HG03139 (cell line): ENCODE results near the gene TAF8.
"Not testable (repeated sequence)": the region's sequence is repeated elsewhere in the genome, so short reads cannot be mapped to it uniquely, and the experiment has no call there.

Experiments
- ATAC-seq: cut with Tn5 transposase; IDR thresholded peaks from one replicate; pipeline ENCODE4 v1.9.1; 2021; ENCODE audit not compliant: unreplicated experiment

Gene TAF8

DNA sequence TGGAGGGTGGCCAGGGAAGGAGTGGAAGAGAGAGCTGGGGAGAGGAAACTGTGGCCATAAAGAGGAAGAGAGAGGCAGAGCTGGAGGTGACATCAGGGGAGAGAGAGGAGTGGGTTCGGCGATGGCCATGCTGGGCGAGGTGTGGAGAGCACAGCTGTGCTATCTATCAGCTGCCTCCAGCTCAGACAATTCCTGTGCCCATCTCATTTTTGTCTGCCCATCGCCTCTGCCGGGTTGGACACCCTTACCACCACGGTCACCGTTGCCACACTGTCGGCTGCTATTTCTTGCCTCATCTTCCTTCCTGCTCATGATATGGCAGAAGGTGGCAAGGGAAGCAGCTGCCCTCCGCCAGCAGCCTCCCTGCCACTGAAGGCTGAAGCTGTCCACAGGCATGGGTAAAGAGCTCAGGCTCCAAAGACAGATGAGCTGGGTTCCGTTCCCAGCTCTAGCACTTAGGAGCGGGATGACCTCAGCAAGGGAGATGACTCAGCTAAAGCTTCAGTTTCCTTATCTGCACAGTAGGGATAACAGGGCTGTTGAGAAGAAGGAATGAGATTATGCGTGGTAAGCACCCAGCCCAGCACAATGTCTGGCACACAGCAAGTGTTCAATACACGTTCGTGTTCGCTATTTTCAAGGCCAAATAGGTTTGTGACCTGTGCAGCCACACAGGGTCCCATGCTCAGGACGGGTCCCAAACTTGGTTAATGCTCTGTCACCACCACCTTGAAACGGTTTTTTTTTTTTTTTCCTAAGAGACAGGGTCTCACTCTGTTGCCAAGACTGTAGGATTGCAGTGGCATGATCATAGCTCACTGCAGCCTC is 21.9 kb upstream of the TAF8 start:
- no peak for ATAC-seq

DNA sequence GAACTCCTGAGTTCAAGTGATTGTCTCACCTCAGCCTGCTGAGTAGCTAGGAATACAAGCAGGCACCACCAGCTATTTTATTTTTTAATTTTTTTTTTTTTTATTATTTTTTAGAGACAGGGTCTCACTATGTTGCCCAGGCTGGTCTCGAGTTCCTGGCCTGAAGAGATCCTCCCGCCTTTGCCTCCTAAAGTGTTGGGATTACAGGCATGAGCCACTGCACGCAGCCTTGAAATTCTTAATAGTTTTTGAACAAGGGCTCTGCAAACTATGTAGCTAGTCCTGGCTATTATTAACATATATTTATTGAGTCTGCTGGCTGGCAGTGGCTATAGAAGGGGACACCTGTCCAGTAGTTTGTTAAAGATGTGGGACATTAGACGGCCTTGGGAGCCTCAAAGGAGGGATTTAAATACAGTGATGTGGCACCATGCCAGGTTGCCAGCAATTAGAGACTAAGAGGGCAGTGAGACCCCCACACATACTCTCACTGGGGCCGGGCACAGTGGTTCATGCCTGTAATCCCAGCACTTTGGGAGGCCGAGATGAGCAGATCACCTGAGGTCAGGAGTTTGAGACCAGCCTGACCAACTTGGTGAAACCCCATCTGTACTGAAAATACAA is 21.1 kb upstream of the TAF8 start:
- ATAC-seq = no peak

GRCh38 chr6:42029881-42030280 is 20.4 kb upstream of the TAF8 start:
- ATAC-seq = no peak

DNA sequence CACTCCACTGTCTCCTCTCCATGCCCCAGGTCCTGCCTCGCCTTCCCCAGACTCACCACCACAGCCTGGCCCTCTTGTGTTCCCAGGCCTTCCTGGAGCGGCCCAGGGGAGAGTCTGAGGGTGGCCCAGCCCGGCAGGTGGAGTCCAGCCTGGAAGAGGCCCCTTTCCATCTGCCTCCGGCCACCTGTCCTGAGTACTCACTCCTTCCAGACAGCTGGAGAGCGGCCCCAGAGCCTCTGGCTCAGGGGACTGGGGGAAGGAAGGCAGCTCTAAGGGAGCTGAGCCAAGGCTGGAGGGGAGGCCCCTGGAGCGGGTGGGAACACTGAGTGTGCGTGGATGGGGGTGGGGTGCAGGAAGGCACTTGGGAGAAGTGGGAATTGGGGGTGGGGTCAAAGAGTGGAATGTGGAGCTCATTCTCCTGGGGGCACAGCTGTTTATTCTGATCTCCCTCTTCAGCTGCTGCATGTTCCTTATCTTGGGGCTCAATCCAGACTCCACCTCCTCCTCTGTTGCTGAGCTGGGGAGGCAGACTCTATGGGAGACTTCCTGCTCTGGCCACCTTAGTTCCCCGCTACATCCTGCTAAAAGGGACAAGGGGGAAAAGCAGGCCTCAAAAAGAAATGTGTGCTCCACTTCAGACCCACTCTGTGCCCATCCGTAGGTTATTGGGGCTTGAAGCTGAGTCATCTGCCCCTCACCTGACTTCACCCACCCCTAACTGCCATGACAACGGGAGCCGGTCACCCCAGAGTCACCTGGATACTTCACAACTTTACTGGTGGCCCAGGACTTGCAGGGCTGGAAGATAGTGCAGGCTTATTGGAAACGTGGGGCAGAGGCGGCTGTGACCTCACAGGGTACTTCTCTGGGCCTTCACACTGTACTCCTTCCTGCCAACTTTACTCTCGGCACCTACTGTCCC is 19.5 kb upstream of the TAF8 start:
- ATAC-seq = no peak

- no peak for ATAC-seq
Measured at GRCh38 chr6:42032366-42032765, 18.0 kb upstream of the TAF8 start.

- ATAC-seq = not testable (repeated sequence)
Measured at GRCh38 chr6:42037669-42038068, 12.7 kb upstream of the TAF8 start.

- no peak for ATAC-seq
Measured at GRCh38 chr6:42038163-42038562, 12.2 kb upstream of the TAF8 start.

DNA sequence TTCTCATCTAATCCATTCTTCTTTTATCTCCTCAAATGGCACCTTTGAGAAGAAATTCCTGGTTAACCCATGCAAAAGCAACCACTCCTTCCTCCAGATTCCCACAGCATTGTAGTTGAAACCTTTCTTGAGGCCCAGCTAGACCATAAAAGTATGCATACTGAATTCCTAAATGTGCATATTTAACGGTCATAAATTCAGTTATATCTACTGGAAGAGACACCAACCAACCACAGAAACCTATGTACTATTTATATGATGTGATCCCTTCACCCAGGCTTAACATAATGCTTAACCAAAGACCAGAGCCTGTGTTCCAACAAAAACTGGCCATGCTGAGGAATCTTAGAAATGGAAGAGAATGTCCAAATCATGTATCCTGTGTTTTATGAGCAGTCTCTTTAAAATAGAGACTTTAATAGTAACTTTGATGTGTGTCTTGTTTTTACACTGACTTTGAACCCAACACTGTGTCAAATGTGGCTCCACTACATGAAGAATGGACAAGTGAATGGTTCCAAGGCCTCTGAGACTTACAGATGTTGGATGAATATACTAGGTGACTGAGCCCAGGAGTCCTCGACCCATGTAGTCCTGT is 11.4 kb upstream of the TAF8 start:
- ATAC-seq = no peak

DNA sequence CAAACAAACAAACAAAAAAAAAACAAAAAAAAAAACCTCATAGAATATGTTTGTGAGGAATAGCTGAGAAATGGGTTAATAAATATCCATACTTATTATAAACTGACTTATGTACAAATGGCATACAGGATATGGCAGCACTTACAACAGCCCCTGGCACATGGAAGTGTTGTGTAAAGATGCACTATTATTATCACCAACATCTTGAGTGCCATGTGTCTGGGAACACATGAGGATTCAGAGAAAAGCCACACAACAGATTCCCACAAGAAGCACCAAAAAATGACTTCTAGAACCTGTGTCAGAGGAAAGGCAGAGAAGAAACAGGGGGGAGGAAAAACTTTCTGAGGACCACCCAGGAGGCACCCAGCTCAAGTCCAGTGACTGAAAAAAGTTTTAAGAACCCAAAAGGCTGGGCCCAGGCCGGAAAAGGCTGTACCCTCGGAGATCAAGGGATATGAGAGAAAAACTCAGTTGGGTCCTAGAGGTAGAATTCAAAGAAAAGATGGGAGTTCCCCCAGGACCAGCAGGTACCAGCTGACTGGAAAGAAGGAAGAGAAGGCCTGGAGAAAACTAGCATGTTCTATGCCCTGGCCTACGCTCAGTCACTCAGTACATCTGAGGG is 9.4 kb upstream of the TAF8 start:
- ATAC-seq = no peak

GRCh38 chr6:42041481-42042053 is 8.8 kb upstream of the TAF8 start:
- no peak for ATAC-seq

GRCh38 chr6:42042108-42042507 is 8.2 kb upstream of the TAF8 start:
- no peak for ATAC-seq

DNA sequence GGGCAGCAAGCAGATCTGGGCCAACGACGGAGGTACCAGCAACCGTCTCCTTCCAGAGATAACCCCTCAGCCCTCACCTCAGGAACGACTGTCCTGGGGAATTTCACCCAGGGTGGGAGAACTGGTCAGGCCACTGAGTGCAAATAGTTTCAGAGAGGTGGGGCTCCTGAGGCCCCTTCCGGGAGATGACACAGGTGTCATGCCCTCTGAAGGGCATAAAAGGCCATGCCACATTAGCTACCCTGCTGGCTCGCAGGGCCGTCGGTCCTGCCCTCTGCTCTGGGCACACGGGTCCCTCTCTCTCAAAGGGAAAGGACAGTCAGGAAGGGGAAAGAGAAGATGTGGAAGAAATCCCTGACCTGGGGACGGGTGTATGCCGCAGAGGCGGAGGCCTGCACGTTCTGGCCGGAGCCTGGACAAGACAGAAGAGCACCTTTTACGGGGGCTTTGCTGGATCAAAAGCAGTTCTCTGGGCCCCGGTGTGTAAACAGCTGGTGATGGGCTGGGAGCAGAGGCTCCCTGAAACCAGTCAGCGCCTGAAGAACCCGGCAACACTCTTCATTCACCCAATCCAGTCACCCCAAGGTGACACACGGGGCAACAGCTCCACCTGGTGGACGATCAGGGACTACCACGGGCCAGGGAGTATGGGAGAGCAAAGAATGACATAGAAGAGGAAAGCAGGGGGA is 6.4 kb upstream of the TAF8 start:
- ATAC-seq = no peak

DNA sequence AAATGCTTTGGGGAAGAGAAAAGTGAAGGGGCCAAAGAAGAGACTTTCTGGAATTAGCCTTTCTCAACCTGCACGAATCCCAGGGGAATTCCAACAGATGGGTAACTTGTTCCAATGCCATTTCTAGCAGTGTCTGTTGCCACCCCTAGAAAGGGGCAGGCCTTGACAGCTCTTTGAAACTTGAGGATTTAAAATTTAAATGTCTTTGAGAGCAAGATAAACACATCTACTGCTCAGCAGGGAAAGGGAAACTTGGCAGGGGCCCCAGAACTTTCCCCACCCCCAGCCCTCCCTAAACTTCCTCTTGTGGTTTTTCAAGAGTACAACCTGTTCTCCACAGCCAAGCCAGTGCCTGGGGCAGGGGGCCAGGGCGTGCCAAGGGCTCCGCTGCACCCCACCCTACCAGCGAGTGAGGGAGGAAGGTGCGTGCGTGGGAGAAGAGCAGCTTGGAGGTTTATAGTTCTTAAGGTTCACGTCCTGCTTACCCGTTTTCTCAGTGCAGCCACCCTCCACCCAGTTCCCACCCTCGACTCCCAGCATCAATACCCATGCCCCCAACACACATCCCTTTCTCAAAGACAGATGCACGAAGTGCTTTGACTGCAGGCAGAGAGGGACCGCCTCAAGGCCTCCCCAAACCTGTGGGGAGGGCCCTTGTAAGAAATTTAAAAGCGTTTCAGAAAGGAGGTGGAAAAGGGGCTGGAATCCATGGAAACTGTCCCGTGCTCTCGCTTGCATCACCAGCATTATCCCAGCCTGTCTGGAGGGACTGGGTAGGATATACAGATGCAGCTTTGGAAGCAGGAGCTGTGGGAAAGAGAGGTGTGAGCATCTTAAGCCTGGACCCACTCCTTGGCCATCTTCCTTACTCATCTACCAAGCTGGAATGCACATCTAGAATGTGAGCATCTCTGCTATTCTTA is 4.5 kb upstream of the TAF8 start:
- no peak for ATAC-seq

GRCh38 chr6:42046464-42047212 is 3.7 kb upstream of the TAF8 start:
- no peak for ATAC-seq

DNA sequence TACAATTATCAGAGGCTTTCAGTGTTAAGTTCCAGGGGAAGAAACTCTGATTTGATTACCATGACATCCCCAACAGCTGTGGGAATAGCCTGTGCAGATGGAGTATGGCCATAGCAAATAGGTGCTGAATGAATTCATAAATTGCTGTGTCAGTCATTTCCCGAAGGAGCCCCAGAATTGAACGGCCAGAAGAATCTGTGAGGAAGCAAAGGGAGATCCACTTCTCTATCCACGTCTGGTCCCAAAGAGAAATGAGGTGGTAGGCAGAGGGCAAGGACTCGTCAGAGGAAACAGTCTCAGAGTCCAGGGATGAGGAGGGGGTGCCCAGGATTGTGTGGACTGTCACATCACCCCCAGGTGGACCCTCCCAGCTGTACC is 3.1 kb upstream of the TAF8 start:
- no peak for ATAC-seq

- no peak for ATAC-seq
Measured at GRCh38 chr6:42047790-42048405, 2.4 kb upstream of the TAF8 start.

DNA sequence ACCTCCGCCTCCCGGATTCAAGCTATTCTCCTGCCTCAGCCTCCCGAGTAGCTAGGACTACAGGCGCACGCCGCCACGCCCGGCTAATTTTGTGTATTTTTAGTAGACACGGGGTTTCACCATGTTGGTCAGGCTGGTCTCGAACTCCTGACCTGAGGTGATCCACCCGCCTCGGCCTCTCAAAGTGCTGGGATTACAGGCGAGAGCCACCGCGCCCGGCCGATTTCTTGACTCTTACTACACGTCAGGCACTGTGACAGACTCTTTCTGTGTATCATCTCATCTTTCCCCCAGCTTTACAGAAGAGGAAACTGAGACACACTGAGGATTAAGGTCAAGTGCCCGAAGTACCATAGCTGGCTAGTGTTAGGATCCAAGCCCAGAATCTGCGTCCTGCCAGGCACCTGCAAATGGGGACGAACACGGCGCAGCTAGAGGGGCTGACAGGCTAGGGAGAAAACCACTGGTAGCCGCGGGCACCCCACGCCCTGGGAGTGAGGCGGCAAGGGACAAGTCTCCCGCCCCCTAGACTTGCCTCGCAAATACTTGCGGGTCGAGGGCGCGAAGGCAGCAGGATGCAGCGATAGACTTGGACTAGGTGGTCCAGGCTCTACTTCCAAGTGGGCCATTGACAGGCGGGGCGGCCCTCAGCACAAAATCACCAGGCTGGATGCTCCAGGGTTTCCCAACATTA is 1.1 kb upstream of the TAF8 start:
- no peak for ATAC-seq
